G401.6 (cell line): ENCODE data around the gene MED12L.
"Not testable (repeated sequence)": the region's sequence is repeated elsewhere in the genome, so short reads cannot be mapped to it uniquely, and the experiment has no call there.

Source experiments
- FAIRE-seq: peaks from 2 replicates; lab custom pipeline; 2012; peaks lifted over from hg19 to GRCh38; lab: Jason Lieb, UNC

Gene MED12L

GRCh38 chr3:151383956-151384355, 298.5 kb downstream of the MED12L start:
- FAIRE-seq = no peak

- no peak for FAIRE-seq
These were observed 299.3 kb downstream of the MED12L start, which contains the start of gene P2RY12 for GRCh38 chr3:151384741-151385174. TSS of gene P2RY12 (minus strand) at chr3:151384753. CDS start at chr3:151338845, 45,908 bp downstream.

- no peak for FAIRE-seq
These were observed 300.6 kb downstream of the MED12L start for GRCh38 chr3:151386056-151386455.

- no peak for FAIRE-seq
These were observed 302.0 kb downstream of the MED12L start for GRCh38 chr3:151387432-151387831.

GRCh38 chr3:151387842-151388241, 302.4 kb downstream of the MED12L start:
- no peak for FAIRE-seq

GRCh38 chr3:151391720-151392119, 306.3 kb downstream of the MED12L start:
- no peak for FAIRE-seq

GRCh38 chr3:151392191-151392590, 306.7 kb downstream of the MED12L start:
- not testable (repeated sequence) for FAIRE-seq

GRCh38 chr3:151393146-151393830, 307.8 kb downstream of the MED12L start:
- FAIRE-seq = no peak

- no peak for FAIRE-seq
These were observed 308.5 kb downstream of the MED12L start for GRCh38 chr3:151393941-151394340.

GRCh38 chr3:151394611-151395010, 309.1 kb downstream of the MED12L start:
- no peak for FAIRE-seq

GRCh38 chr3:151395806-151396205, 310.3 kb downstream of the MED12L start:
- FAIRE-seq = no peak

- no peak for FAIRE-seq
These were observed 313.4 kb downstream of the MED12L start for GRCh38 chr3:151398895-151399294.

- FAIRE-seq = no peak
These were observed 314.9 kb downstream of the MED12L start for GRCh38 chr3:151400341-151400740.

GRCh38 chr3:151402349-151402748, 316.9 kb downstream of the MED12L start:
- no peak for FAIRE-seq

GRCh38 chr3:151403246-151403645, 317.8 kb downstream of the MED12L start:
- FAIRE-seq = no peak

GRCh38 chr3:151404316-151404715, 318.9 kb downstream of the MED12L start:
- FAIRE-seq = no peak

- no peak for FAIRE-seq
These were observed 322.5 kb downstream of the MED12L start for GRCh38 chr3:151407928-151408327.

GRCh38 chr3:151410891-151411559, 325.6 kb downstream of the MED12L start:
- no peak for FAIRE-seq

GRCh38 chr3:151412989-151413388, 327.5 kb downstream of the MED12L start:
- FAIRE-seq = no peak

- FAIRE-seq = no peak
These were observed 329.8 kb downstream of the MED12L start for GRCh38 chr3:151415289-151415688.

- FAIRE-seq = no peak
These were observed 334.3 kb downstream of the MED12L start for GRCh38 chr3:151419806-151420205.

- FAIRE-seq = no peak
These were observed 336.5 kb downstream of the MED12L start for GRCh38 chr3:151421938-151422337.

- FAIRE-seq = no peak
These were observed 337.6 kb downstream of the MED12L start for GRCh38 chr3:151423091-151423490.
